Retinal pigment epithelial cell (primary cell): Measurements from ENCODE around the gene ADAMTS15.
"Not testable (repeated sequence)": the region's sequence is repeated elsewhere in the genome, so short reads cannot be mapped to it uniquely, and the experiment has no call there.

Experiments used
- DNase-seq: peaks from one replicate; pipeline ENCODE4 v3.0.0-alpha.2; 2010; ENCODE audit warnings: low read depth
- H3K4me3 ChIP-seq: 2 replicates; pipeline ENCODE4 v1.5.1; 2011; ENCODE audit warnings: mild to moderate bottlenecking, low read length, control low read depth, moderate library complexity
- CTCF ChIP-seq: conservative IDR thresholded peaks from 2 replicates; pipeline ENCODE4 v1.5.1; 2011; ENCODE audit warnings: low read depth, low read length, control low read depth, inconsistent platforms

ADAMTS15 gene

GRCh38 chr11:130436171-130436570 is 12.3 kb upstream of the ADAMTS15 start:
- no peak for TF ChIP-seq CTCF
- DNase-seq, result no peak

GRCh38 chr11:130437848-130438247 is 10.6 kb upstream of the ADAMTS15 start:
- no peak for TF ChIP-seq CTCF
- no peak for DNase-seq
- H3K4me3 ChIP-seq, result no peak overlapping the region

More at GRCh38 chr11:130436171-130436570, 12.3 kb upstream of the ADAMTS15 start:
- no peak overlapping the region for H3K4me3 ChIP-seq

- not testable (repeated sequence) for DNase-seq, H3K4me3 ChIP-seq
Measured at GRCh38 chr11:130438401-130439159, 9.9 kb upstream of the ADAMTS15 start.

- H3K4me3 ChIP-seq, result no peak overlapping the region
- no peak for TF ChIP-seq CTCF
- DNase-seq, result no peak
Measured at GRCh38 chr11:130439160-130439519, 9.3 kb upstream of the ADAMTS15 start.

GRCh38 chr11:130439876-130440275 is 8.6 kb upstream of the ADAMTS15 start:
- no peak for TF ChIP-seq CTCF
- H3K4me3 ChIP-seq, result no peak overlapping the region
- DNase-seq, result no peak

GRCh38 chr11:130441719-130442118 is 6.7 kb upstream of the ADAMTS15 start:
- DNase-seq, result no peak
- no peak for TF ChIP-seq CTCF
- no peak overlapping the region for H3K4me3 ChIP-seq

- no peak for DNase-seq
- TF ChIP-seq CTCF, result no peak
Measured at GRCh38 chr11:130442737-130443136, 5.7 kb upstream of the ADAMTS15 start.

More at GRCh38 chr11:130442737-130443136, 5.7 kb upstream of the ADAMTS15 start:
- no peak overlapping the region for H3K4me3 ChIP-seq
